GM19467 (cell line): Measurements from ENCODE around the gene RHPN2.

Experiments used
- ATAC-seq: cut with Tn5 transposase; IDR thresholded peaks from one replicate; pipeline ENCODE4 v1.9.1; 2021; ENCODE audit warnings: mild to moderate bottlenecking, moderate library complexity; ENCODE audit not compliant: unreplicated experiment

The RHPN2 gene

GRCh38 chr19:33064792-33065550 is at the start of gene RHPN2:
RHPN2 (minus strand) TSS chr19:33064888; CDS start chr19:33064852, 36 bp downstream.
- ATAC-seq: peak; percentile 72

GRCh38 chr19:33114312-33114711 is 49.6 kb upstream of the RHPN2 start:
- ATAC-seq: no peak

GRCh38 chr19:33111587-33111986 is 46.9 kb upstream of the RHPN2 start:
- ATAC-seq: no peak

- ATAC-seq: no peak
Measured at GRCh38 chr19:33110137-33110910, 45.6 kb upstream of the RHPN2 start.

- no peak for ATAC-seq
Measured at GRCh38 chr19:33108161-33108560, 43.5 kb upstream of the RHPN2 start.

- no peak for ATAC-seq
Measured at GRCh38 chr19:33102893-33103292, 38.2 kb upstream of the RHPN2 start.

- no peak for ATAC-seq
Measured at GRCh38 chr19:33100894-33101644, 36.4 kb upstream of the RHPN2 start.

- ATAC-seq: no peak
Measured at GRCh38 chr19:33098055-33098534, 33.4 kb upstream of the RHPN2 start.

- no peak for ATAC-seq
Measured at GRCh38 chr19:33096005-33096404, 31.3 kb upstream of the RHPN2 start.

GRCh38 chr19:33094436-33095067 is 29.9 kb upstream of the RHPN2 start:
- ATAC-seq: no peak

GRCh38 chr19:33093420-33094210 is 28.9 kb upstream of the RHPN2 start:
- no peak for ATAC-seq

- no peak for ATAC-seq
Measured at GRCh38 chr19:33090179-33090578, 25.5 kb upstream of the RHPN2 start.

GRCh38 chr19:33089010-33089409 is 24.3 kb upstream of the RHPN2 start:
- ATAC-seq: no peak

- no peak for ATAC-seq
Measured at GRCh38 chr19:33086955-33087354, 22.3 kb upstream of the RHPN2 start.

- no peak for ATAC-seq
Measured at GRCh38 chr19:33085570-33086128, 21.0 kb upstream of the RHPN2 start.

- ATAC-seq: peak; percentile 77
Measured at GRCh38 chr19:33080761-33081681, 16.3 kb upstream of the RHPN2 start, which contains the start of gene GPATCH1. GPATCH1 (plus strand) TSS chr19:33081181; CDS start chr19:33081194, 13 bp downstream.

GRCh38 chr19:33075519-33075918 is 10.8 kb upstream of the RHPN2 start:
- ATAC-seq: no peak

- ATAC-seq: no peak
Measured at GRCh38 chr19:33071887-33072286, 7.2 kb upstream of the RHPN2 start.

GRCh38 chr19:33067121-33067520 is 2.4 kb upstream of the RHPN2 start:
- ATAC-seq: no peak
